ENCODE data around the gene ADGRV1. TPM values are rescaled to one million over a fixed set of nuclear protein-coding genes. Genes with fewer than 3 reads are reported as not detected.
"Not testable (repeated sequence)": the region's sequence is repeated elsewhere in the genome, so short reads cannot be mapped to it uniquely, and the experiment has no call there.

The ADGRV1 gene
- total RNA-seq, 1 donor from 2014 or later = 474 TPM

DNA sequence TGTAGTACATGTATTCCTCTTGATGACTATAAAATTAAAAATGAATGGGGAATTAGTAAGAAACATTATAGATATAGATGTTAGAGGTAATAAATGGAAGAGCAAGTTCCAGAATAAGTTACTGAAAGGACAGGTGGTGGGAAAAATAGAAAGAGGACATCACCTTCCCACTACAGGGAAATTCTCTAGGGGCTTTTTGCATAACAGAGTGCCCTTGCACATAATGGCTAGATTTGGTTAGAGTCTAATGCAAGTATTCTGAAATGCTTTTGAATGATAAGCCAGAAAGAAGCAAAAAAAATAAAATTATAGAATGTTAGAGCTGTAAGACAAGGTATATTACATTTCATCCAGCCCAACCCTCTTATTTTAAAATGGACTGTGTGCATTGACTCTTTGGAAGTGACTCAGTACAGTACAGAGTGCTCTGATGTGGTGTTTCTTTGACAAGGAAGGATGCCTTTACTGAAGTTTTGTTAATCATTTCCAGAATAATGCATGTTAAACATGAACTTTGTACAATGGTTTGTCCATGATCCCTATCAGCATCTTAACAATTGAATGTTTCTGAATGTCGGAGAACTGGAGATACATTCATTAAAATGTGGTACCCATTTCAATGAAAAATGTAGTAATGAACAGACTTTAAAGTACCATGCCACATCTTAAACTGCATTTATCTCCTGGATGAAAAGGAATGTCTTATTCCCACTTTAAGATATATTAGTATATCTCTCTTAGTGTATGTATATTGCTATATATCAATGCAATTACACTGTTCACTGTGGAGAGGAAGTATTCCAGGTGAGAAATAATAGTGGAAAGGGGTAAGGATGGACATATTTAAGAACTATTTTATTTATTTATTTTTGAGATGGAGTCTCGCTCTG is 391.1 kb downstream of the ADGRV1 start:
- DNase-seq = no peak

DNA sequence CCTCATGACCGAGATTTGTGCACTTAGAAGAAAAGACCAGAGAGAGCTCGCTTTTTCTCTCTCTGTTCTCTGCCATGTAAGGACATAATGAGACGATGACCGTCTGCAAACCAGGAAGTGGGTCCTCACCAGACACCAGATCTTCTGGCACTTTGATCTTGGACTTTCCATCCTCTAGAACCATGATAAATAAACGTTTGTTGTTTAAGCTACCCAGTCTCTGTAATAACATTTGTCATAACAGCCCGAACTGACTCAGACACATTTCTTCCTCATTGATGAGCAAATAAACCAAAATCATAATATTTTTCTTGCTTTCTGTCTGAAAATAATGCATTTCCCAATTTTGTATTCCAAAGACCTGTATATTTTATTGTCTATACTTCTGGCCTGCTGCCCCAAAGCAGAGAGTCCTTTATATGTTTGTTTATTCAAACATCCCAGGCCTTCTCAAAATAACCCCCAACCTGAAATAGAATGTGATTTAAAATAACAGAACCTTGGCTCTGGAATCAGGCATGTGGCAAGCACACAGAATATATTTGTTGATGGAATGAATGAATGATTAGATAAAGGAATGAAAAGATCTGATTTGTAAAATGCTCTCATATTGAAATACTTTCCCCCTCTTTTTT is 396.5 kb downstream of the ADGRV1 start:
- DNase-seq = no peak

DNA sequence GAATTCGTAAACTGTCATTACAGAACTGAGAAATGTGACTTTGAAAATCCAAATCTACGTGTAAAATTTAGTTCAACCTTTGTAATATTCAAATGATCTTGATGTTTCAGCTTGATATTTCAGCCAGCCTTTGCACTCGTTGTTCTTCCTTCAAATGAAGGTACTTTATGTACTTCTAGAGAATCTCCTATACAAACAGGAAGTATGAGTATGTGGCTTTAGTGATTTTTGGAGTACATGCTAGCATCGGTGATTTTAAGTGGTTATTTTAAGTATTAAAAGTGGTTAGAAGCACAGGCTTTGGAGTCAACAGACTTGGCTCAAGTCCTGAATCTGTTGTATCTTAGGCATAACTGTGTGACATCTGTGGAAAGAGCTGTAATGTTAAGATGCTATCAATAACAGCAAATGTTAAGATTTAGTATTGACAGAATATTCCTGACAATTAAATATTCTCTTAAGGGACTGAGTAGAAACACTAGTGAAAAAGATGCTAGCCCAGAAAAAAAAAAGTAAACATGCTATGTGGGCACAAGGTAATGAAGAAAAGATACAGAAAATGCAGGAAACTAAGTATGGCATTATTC is 398.0 kb downstream of the ADGRV1 start:
- no peak for DNase-seq

DNA sequence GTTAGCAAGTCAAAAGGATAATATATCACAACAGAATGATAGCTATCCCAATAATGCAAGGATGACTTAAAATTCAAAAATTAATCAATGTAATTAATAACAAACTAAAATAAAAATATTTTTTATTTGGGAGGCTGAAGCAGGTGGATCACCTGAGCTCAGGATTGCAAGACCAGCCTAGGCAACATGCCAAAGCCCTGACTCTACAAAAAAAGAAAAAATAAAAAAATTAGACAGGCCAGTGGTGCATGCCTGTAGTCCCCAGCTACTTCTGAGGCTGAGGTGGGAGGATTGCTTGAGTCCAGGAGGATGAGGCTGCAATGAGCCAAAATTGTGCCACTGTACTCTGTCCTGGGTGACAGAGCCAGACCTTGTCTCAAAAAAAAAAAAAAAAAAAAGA is 399.3 kb downstream of the ADGRV1 start:
- no peak for DNase-seq

DNA sequence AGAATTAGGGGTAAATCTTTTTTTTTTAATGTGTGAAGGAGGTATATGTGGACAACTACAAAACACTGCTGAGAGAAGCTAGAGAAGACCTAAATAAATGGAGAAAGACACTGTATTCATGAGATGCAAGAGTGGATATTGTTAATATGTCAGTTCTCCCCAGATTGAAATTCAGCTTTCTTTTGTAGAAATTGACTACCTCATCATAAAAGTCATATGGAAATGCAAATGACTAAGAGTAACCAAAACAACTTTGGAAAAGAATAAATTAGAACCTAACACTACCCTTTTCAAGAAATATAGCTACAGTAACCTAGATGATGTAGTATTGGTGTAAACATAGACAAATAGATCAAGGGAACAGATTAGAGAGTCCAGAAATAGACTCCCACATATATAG is 400.7 kb downstream of the ADGRV1 start:
- DNase-seq = no peak

DNA sequence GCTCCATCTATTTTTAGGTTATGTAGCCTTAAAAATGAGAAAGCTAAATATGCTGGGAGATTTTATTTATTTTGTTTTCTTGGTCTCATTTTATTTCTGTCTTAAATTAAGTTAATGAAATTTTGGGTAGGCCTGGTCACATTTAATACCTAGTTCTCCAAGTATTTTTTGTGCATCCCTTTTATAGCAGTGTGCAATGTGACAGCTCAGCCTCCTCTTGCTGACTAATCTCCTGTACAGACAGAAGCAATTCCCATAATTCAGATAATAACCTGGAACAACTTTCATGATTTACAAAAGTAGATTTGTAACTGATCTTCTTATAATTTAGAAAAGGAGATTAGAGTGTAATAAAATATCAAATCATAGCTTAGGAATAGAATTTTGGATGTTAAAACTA is 403.9 kb downstream of the ADGRV1 start:
- DNase-seq = no peak

DNA sequence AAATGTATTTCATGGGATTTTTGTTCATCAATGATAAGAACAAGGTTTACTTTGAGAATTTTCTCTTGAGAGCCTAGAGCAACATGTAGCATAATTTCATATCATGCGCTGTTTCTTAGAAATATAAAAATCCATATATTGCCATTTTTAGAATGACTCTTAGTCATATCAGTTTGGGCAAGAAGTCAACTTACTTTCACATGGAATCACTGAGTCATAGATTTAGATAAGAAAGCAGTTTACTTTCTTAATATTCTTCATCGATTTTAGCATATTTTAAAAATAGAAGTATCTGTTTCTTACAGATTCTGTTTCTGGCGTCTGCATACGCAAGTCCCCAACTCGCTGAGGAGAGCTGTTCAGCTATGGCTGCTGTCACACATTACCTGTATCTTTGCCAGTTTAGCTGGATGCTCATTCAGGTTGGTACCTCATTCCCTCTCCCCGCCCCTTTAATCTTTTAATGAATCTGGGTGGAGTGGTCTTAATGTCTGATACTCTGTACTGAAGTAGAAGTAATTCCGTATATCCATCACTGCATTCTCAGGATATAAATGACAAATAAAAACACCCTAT is 406.6 kb downstream of the ADGRV1 start:
- no peak for DNase-seq

DNA sequence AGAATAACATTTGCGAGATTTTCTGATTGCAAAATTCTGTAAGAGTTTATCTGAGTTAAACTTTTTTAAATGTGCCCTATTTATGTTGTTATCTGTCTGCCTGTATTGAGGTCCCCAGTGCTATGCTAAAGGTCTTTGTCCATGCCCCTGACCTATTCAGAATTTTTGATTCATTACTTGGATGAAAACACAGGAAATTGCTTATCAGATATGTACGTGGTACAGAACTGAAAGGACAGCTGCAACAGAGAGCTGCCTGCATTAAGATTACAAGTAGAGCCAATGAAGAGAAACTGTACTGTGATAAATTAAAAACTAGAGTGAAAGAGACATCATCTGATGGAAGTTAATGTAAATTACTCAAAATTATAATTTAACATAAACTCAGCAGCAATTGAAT is 408.8 kb downstream of the ADGRV1 start:
- DNase-seq = no peak

DNA sequence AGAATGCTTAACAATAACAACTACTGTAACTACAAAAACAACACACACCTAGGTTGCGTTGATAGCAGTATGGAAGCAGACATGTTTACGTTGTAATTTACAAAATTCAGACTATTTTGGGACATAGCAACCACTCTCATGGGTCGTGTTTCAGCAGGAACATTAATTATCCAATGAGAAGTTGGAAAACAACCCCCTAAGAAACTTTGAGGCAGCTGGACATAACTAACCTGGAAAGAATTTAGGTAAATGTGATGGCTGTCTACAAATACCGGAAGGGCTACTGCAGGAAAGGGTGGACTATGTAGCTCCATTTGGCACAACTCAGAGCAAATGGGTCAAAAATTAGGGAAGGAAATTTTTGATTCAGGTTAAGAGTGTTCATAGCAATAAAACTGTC is 409.3 kb downstream of the ADGRV1 start:
- DNase-seq = no peak

DNA sequence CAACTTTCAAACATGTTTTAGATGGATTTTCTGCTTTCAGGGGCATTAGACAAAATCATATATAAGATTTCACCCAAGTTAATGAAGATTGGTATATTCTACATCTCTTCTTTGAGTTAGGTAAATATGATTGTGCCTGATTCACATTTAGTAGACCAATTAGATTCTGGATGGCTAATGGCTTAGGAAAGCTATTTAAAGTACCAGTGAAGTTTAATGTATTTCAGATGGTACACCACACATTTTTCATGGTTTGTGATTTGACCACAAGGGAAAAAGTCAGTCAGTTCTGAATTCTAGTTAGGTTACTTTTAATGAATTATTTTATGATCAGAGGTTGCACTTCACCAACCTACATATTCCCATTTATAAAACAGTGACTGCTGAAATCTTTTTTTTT is 409.7 kb downstream of the ADGRV1 start:
- no peak for DNase-seq

DNA sequence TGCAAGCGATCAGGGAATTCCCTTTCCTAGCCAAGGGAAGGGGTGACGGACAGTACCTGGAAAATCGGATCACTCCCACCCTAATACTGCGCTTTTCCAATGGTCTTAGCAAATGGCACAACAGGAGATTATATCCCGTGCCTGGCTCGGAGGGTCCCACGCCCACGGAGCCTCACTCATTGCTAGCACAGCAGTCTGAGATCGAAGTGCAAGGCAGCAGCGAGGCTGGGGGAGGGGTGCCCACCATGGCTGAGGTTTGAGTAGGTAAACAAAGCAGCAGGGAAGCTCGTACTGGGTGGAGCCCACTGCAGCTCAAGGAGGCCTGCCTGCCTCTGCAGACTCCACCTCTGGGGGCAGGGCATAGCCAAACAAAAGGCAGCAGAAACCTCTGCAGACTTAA is 411.3 kb downstream of the ADGRV1 start:
- not testable (repeated sequence) for DNase-seq

DNA sequence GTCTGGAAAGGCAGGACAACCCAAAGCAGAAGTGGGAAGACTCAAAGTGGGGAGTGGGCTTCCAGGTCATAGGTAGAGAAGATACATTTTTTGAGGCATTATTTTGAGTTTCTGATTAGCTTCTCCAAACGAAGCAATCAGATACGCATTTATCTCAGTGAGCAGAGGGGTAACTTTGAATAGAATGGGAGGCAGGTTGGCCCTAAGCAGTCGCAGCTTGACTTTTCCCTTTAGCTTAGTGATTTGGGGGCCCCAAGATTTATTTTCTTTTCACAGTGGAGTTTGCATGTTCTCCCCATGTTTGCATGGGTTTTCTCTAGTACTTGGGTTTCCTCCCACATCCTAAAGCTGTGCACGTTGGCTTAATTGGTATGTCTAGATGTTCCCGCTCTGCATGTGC is 422.6 kb downstream of the ADGRV1 start:
- no peak for DNase-seq

DNA sequence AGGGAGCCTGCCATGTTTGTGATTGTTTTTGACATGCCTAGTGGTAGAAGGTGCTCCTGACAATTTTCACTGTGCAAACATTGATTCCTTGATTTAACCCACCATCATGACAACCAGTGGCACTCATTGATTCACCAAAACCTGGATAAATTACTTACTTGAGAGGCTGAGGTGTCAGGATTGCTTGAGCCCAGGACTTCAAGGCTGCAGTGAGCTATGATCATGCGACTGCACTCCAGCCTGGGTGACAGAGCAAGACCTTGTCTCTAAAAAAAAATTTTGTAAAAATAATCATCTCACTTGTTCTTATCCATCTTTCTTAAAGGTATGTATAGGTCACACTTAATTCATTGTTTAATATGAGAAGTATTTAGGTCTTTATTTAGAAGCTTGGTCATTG is 423.2 kb downstream of the ADGRV1 start:
- no peak for DNase-seq

DNA sequence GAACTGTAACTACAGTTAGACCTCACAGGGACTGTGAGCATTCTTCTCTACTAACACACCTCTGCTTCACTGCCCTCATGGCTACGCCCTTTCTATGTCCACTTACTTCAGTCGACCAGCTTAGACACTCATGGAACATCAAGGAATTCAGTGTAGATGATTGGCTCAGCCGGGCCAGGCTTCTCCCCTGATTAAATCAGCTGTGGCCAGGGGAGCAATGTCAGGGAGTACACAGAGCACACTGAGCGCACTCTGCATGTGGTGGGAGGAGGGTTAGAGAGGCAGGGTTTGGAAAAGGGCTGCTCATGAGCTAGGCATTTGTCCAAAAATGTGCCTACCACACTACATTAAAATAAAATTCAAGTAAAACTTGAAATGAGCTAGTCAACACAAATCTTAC is 424.0 kb downstream of the ADGRV1 start:
- no peak for DNase-seq

DNA sequence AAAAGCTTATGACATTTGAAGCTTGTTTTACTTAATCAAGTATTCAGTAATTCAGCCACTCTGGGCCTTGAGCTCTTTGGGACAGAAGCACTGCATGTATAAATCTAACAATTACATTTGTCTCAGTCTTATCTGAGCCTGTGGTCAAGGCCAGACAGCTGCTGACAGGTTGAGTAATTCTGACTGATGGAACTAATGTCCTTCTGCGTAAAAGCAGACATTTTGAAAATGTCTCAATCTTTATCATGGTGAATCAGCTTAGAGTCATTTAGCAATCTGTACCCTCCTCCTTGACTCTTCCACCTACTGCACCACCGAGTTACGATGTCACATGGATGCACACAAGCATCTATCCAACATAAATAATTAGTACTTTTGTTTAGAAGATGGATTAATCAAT is 424.6 kb downstream of the ADGRV1 start:
- no peak for DNase-seq

DNA sequence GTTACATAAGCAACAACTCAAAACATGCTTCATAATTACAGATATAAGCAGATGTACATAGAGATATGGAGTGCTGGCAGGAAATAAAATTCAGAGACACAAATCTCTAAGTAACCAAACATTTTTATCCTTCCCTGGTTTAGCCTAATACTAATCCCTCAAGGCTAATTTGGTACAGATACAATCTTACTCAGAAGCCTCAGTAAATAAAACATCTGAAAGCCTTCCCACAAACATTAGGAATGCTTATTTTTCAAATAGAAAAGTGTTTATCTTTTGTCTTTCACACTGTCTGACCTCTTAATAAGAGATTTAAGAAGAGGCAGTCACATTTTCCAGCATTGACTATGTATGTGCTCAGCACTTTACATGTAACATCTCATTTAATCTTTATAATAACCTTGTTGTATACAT is 425.1 kb downstream of the ADGRV1 start:
- DNase-seq = no peak

DNA sequence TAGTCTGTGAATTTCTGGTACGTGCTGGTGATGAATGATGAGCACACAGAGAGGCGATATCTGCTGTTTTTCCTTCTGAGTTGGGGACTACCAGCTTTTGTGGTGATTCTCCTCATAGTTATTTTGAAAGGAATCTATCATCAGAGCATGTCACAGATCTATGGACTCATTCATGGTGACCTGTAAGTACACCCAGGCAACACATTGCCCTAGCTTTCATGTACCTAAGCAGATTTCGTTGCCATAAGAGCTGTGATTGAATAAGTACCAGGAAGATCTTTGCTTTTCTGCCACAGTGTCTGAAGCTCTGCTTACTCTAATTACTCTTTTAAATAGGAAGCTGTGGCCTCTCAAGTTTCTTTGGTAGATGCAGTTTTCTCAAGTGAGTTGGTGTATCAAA is 426.7 kb downstream of the ADGRV1 start:
- DNase-seq = no peak

DNA sequence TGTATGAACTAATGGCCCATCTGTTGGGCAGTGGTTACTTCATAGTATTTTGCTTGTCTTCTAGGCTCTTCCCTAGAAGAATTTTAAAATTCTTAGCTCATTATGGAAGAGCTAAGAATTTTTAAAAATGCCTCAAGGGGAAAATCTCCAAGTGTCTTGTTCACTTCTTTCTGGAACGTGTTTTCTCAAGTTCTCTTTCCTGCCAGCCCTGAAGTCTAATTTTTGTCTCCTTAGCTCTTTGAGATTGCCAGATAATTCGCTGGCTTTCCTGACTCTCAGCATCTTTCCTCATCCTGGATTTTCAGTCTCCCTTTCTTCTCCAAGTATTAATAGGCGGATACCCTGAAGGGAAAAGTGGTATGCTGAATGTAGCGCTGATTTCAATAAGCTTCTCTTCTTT is 429.1 kb downstream of the ADGRV1 start:
- no peak for DNase-seq

DNA sequence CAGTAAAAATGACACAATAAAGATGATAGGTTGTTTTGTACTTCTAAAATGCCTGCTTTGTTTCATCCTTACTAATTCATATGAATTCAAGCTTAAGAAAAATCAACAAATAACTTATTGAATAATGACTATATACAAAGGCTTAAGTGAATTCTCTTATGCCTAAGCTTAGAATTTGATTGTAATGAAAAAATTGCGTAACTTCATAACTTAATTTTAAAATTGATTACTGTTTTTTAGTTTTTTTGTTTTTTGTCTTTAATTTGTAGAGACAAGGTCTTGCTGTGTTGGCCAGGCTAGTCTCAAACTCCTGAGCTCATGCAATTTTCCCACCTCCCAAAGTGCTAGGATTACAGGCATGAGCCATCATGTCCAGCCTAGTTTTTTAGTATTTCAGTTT is 432.6 kb downstream of the ADGRV1 start:
- DNase-seq = no peak

DNA sequence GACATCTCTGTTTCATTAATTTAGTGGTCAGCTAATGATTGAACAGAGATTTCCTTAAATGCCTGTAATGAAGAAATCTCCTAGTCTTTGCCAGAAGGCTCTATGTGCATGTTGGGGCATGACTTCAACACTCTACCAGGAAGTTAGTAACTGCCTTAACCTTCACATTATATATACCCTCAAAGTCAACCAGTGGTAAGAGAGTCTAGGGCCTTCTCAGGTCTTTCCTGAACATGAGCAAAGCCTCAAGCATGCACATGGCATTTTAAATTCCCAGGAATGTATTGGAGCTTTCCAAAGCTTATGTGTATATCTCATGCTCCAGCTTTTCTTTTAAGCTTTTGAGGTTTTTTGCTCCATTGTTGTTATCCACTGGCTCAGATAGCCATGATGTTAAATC is 436.2 kb downstream of the ADGRV1 start:
- DNase-seq = no peak

DNA sequence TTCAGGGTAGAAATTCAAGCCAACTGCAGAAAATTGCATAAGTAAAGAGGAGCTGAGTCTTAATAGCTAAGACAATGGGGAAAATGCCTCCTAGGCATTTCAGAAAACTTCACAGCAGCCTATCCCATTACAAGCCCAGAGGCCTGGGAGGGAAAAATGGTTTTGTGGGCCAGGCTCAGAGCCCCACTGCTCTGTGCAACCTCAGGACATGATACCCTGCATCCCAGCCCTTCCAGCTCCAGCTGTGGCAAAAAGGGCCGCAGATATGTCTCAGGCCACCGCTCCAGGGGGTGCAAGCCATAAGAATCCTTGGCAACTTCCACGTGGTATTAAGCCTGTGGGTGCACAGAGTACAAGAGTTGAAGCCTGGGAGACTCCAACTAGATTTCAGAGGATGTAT is 437.5 kb downstream of the ADGRV1 start:
- no peak for DNase-seq

DNA sequence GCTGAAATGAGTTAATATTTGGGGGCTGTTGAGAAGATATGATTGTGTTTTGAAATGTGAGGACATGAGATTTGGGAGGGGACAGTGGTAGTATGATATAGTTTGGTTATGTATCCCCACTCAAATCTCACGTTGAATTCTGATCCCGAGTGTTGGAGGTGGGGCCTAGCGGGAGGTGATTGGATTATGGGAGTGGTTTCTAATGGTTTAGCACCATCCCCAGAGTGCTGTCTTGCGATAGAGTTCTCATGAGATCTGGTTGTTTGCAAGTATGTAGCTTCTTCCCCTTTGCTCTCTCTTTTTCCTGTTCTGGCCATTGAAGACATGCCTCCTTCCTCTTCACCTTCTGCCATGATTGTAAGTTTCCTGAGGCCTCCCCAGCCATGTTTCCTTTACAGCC is 438.5 kb downstream of the ADGRV1 start:
- no peak for DNase-seq

DNA sequence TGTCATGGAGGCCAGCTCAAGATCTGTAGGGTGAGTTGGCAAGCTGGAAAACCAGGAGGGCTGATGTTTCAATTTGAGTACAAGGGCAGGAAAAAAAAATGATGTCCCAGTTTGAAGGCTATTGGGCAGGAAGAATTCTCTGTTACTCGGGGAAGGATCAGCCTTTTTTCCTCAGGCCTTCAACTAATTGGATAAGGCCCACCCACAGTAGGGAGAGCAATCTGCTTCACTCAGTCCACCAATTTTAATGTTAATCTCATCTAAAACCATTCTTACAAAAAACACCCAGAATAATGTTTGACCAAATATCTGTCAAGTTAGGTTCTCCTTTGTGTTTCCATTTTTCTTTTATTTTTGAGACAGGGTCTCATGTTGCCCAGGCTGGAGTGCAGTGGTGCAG is 442.1 kb downstream of the ADGRV1 start:
- DNase-seq = no peak

Data from occipital lobe (tissue), 2 donors.